Kidney (tissue), 14 donors: ENCODE results near the gene XAF1. TPM values are rescaled to one million over a fixed set of nuclear protein-coding genes. Genes with fewer than 3 reads are reported as not detected.

Experiments used
- DNase-seq, 5 donors: peaks; one replicate each; pipeline ENCODE4 v3.0.0-alpha.2; 2013 to 2020
- FAIRE-seq: peaks from 2 replicates; lab custom pipeline; 2012; peaks lifted over from hg19 to GRCh38; lab: Jason Lieb, UNC
- H3K27ac ChIP-seq, 2 donors: one replicate each; pipeline ENCODE4 v1.7.0; 2013; ENCODE audit warnings: low read depth in 2 of 2, low read length in 2 of 2, inconsistent platforms in 1 of 2
- H3K27me3 ChIP-seq: one replicate; pipeline ENCODE4 v1.7.1; 2013; ENCODE audit warnings: low read length, inconsistent platforms; ENCODE audit not compliant: control insufficient read depth, insufficient read depth
- H3K36me3 ChIP-seq, 3 donors: one replicate each; pipeline versions ENCODE4 v1.7.0 to v1.7.1; 2013; ENCODE audit warnings: low read length in 3 of 3, control low read depth in 1 of 3, inconsistent platforms in 1 of 3; ENCODE audit not compliant: insufficient read depth in 3 of 3, control insufficient read depth in 2 of 3
- H3K4me1 ChIP-seq, 3 donors: one replicate each; pipeline versions ENCODE4 v1.7.0 to v1.7.1; 2013; ENCODE audit warnings: low read length in 3 of 3, inconsistent platforms in 1 of 3, low read depth in 1 of 3; ENCODE audit not compliant: control insufficient read depth in 2 of 3, insufficient read depth in 2 of 3
- H3K4me3 ChIP-seq, 3 donors: one replicate each; pipeline versions ENCODE4 v1.7.0 to v1.8.1; 2013; ENCODE audit warnings: low read length in 3 of 3, control low read depth in 1 of 3, inconsistent platforms in 1 of 3
- H3K9ac ChIP-seq, 3 donors: one replicate each; pipeline versions ENCODE4 v1.7.0 to v1.7.1; 2013; ENCODE audit warnings: low read length in 3 of 3, control low read depth in 1 of 3, inconsistent platforms in 1 of 3
- H3K9me3 ChIP-seq, 3 donors: one replicate each; pipeline versions ENCODE4 v1.7.0 to v1.7.1; 2013; ENCODE audit warnings: low read length in 3 of 3, control low read depth in 1 of 3, inconsistent platforms in 1 of 3; ENCODE audit not compliant: control insufficient read depth in 2 of 3, insufficient read depth in 1 of 3
- intact Hi-C: fragments of 100-400 bp; cut with DNase I; formaldehyde crosslinking; loops from one replicate; pipeline ENCODE4 v1.11.1; 2022
- polyA plus RNA-seq: library from polyadenylated mRNA; stranded (reverse); fragments of 350-450 nt; fragmentation: Illumina TruSeq; extraction: RNeasy Lipid Tissue Mini Kit (QIAGEN cat#74804); gene quantifications from one replicate; pipeline ENCODE4 v1.2.3, GENCODE V29; 2014; ENCODE audit warnings: low read depth, low replicate concordance; ENCODE audit not compliant: insufficient read depth
- total RNA-seq: library from RNA; stranded (reverse); fragmentation: NEBNext Ultra II Directional; extraction: Animal tissue kit (Norgen Biotek cat#: 25700); gene quantifications from one replicate; pipeline ENCODE4 v1.2.1, GENCODE V29; 2021
- TF ChIP-seq, protein P1 (sequence below): IDR thresholded peaks from 3 replicates; pipeline ENCODE4 v1.5.1; 2012; ENCODE audit warnings: mild to moderate bottlenecking, moderate library complexity, borderline replicate concordance; ENCODE audit not compliant: insufficient read depth; ENCODE audit errors: extremely low read depth
- donor health status: control.
- donor health status: control.
- donor health status: control.
- donor health status: control.
- donor health status: control.
- donor health status: DM: yes; HTN: yes; CAD: no.
- donor health status: Normal renal cell carcinoma (clear cell type).

XAF1 gene
- total and polyA plus RNA-seq, 2 donors from 2014 or later: 7.9 to 35.3 TPM

DNA sequence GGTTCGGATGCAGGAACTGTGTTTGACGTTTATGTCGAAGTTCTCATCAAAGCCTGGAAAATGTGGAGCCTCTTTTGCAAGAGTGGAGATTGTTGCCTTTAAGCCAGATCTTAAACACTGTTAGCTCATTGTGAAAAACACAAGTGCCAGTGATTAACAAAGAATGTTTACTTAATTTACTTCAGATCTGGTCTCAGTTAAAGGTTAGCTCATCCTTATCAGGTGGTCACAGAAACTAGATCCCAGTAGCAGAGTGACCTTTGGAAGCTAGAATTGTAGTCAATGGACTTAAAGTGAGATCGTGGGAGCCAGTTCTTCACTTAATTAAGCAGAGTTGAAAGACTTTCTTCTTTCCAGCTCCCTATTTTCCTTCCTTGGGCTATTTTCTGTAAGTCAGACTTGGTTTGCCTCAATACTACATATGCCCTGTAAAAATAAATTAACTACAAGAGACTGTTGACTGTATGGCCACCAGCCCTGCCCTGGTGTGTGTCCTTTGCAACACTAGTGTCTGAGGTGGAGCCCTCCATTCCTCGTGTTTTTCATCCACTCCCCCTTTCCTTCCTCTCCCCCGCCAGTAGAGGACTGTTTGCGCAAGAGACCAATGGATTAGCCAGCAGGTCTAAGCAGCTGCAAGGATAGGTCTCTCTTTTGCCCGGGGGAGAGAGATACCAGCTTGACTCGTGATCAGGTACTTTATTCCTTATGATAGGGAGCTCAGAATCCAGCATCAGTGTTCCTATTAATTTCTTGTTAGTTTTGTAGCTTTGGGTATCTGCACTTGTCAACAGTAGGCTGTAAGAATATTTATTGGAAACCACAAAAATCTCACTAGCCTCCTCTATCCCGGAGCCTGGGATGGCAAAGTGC, 40.4 kb downstream of the XAF1 start:
- Histone ChIP-seq H3K36me3 (no peaks in the 10 kb centered on the region), H3K9ac (no peak overlapping the region), H3K4me3 (no peak overlapping the region), H3K4me1 (no peaks in the 10 kb centered on the region), H3K27me3 (no peaks in the 10 kb centered on the region), H3K9me3 (no peaks in the 10 kb centered on the region), H3K27ac (no peak overlapping the region)
- TF ChIP-seq, protein P1, sequence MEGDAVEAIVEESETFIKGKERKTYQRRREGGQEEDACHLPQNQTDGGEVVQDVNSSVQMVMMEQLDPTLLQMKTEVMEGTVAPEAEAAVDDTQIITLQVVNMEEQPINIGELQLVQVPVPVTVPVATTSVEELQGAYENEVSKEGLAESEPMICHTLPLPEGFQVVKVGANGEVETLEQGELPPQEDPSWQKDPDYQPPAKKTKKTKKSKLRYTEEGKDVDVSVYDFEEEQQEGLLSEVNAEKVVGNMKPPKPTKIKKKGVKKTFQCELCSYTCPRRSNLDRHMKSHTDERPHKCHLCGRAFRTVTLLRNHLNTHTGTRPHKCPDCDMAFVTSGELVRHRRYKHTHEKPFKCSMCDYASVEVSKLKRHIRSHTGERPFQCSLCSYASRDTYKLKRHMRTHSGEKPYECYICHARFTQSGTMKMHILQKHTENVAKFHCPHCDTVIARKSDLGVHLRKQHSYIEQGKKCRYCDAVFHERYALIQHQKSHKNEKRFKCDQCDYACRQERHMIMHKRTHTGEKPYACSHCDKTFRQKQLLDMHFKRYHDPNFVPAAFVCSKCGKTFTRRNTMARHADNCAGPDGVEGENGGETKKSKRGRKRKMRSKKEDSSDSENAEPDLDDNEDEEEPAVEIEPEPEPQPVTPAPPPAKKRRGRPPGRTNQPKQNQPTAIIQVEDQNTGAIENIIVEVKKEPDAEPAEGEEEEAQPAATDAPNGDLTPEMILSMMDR: no peak
- FAIRE-seq (no peak), DNase-seq (peak in 1 of 5 donors; percentile 10)
- intact Hi-C loops: no loop called here

DNA sequence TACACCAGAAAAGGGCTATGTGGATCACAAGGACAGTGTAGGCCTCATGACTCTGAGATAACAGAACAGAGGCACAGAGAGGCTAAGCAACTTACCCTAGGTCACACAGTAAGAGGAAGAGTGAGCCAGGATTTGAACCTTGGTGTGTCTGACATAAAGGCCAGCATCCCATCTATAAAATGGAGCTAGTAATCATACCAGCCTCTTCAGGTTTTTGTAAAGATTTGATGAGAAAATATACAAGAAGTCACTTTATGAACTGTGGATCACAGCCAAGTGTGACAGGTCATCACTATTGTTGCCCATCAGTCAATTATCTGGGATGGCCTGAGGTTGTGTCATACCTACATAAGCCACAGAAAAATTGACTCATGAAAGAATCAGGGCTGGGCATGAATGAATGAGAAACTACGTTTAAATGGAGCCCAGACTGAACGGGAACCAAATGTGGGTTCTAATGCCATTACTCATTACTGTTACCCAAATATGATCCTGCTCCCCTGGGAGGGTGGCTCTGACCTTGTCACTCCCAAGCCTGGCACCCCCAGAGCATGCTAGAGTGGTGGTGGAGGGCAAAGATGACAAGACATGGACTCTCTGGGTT, 41.1 kb downstream of the XAF1 start:
- no peak for FAIRE-seq

DNA sequence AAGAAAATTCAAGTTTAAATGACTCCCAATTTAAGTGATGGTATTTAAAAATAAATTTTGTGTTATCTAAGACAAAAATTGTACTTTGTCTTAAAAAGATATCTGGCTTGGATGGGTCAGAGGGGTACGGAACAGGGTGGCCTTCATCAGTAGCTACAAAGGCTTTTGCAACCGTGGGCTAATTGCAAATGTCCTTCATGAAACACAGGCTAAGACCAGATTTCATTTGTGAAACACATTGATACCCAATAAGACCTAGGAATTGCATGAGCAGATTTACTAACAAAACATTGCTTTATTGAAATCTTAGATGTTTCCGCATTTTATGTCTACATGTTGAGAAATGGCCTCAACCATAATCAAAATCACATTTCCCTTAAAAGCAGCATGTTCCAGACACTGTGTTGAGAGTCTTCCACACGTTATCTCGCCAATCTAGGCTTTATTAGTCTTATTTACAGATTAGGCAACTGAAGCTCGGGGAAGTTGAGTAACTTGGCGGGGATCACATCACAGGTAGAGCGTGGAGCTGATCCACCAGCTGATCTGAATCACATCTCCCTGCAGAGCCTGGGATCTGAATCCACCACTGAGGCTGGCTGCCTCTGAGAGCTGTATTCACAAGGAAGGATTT, 42.0 kb downstream of the XAF1 start:
- H3K9ac ChIP-seq: no peak overlapping the region
- H3K36me3 ChIP-seq: no peaks in the 10 kb centered on the region
- no peak overlapping the region for H3K27ac ChIP-seq
- no peak overlapping the region for H3K4me3 ChIP-seq
- H3K9me3 ChIP-seq: no peaks in the 10 kb centered on the region
- intact Hi-C loops: no loop called here
- no peaks in the 10 kb centered on the region for H3K27me3 ChIP-seq
- DNase-seq: no peak
- no peak for FAIRE-seq
- H3K4me1 ChIP-seq: no peaks in the 10 kb centered on the region
- TF ChIP-seq, protein P1: no peak

More for the DNA sequence above, 41.1 kb downstream of the XAF1 start:
- Histone ChIP-seq H3K9ac (no peak overlapping the region), H3K27me3 (no peaks in the 10 kb centered on the region), H3K27ac (no peak overlapping the region), H3K4me3 (no peak overlapping the region), H3K4me1 (no peaks in the 10 kb centered on the region), H3K9me3 (no peaks in the 10 kb centered on the region), H3K36me3 (no peaks in the 10 kb centered on the region)
- TF ChIP-seq, protein P1: no peak
- intact Hi-C loops: no loop called here
- DNase-seq: no peak
